Neural crest cell (in vitro differentiated cells): ENCODE measurements around the gene LCE1F. TPM values are rescaled to one million over a fixed set of nuclear protein-coding genes. Genes with fewer than 3 reads are reported as not detected.

Source experiments
- DNase-seq: peaks from one replicate; pipeline ENCODE4 v3.0.0; 2021; ENCODE audit warnings: low read depth, mixed read lengths, low spot score
- H3K27ac Mint-ChIP-seq: one replicate; pipeline ENCODE4 v1.8.0; 2021; ENCODE audit warnings: mild to moderate bottlenecking, mixed read lengths; ENCODE audit not compliant: unreplicated experiment
- H3K27me3 Mint-ChIP-seq: 2 replicates; pipeline ENCODE4 v1.8.0; 2021; ENCODE audit warnings: low read depth, mild to moderate bottlenecking, mixed read lengths
- H3K36me3 Mint-ChIP-seq: 2 replicates; pipeline ENCODE4 v1.8.0; 2021; ENCODE audit warnings: low read depth, mild to moderate bottlenecking, mixed read lengths
- H3K4me1 Mint-ChIP-seq: 2 replicates; pipeline ENCODE4 v1.8.0; 2021; ENCODE audit warnings: mixed read lengths
- H3K4me3 Mint-ChIP-seq: one replicate; pipeline ENCODE4 v1.8.0; 2021; ENCODE audit warnings: mild to moderate bottlenecking, mixed read lengths
- H3K9me3 Mint-ChIP-seq: 2 replicates; pipeline ENCODE4 v1.8.0; 2021; ENCODE audit warnings: mixed read lengths
- total RNA-seq: library from RNA; stranded (reverse); gene quantifications from 2 replicates; pipeline ENCODE4 v1.2.1, GENCODE V29; 2021
- TF ChIP-seq, protein P1 (sequence below): fragments of 200-600 bp; sonication (generic); conservative IDR thresholded peaks from 2 replicates; pipeline ENCODE4 v1.5.0; 2021; ENCODE audit warnings: antibody characterized with exemption, mild to moderate bottlenecking

Gene LCE1F
- total RNA-seq, 1 donor from 2014 or later, result not detected

GRCh38 chr1:152759453-152760173 is 15.3 kb upstream of the LCE1F start:
- Mint-ChIP-seq H3K27me3 (no peaks in the 10 kb centered on the region), H3K4me1 (no peaks in the 10 kb centered on the region), H3K4me3 (no peak overlapping the region), H3K36me3 (peaks cover 13% of the 10 kb centered on the region), H3K9me3 (peaks cover 15% of the 10 kb centered on the region), H3K27ac (no peak overlapping the region)
- TF ChIP-seq, protein P1, sequence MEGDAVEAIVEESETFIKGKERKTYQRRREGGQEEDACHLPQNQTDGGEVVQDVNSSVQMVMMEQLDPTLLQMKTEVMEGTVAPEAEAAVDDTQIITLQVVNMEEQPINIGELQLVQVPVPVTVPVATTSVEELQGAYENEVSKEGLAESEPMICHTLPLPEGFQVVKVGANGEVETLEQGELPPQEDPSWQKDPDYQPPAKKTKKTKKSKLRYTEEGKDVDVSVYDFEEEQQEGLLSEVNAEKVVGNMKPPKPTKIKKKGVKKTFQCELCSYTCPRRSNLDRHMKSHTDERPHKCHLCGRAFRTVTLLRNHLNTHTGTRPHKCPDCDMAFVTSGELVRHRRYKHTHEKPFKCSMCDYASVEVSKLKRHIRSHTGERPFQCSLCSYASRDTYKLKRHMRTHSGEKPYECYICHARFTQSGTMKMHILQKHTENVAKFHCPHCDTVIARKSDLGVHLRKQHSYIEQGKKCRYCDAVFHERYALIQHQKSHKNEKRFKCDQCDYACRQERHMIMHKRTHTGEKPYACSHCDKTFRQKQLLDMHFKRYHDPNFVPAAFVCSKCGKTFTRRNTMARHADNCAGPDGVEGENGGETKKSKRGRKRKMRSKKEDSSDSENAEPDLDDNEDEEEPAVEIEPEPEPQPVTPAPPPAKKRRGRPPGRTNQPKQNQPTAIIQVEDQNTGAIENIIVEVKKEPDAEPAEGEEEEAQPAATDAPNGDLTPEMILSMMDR, result no peak
- DNase-seq, result no peak

DNA sequence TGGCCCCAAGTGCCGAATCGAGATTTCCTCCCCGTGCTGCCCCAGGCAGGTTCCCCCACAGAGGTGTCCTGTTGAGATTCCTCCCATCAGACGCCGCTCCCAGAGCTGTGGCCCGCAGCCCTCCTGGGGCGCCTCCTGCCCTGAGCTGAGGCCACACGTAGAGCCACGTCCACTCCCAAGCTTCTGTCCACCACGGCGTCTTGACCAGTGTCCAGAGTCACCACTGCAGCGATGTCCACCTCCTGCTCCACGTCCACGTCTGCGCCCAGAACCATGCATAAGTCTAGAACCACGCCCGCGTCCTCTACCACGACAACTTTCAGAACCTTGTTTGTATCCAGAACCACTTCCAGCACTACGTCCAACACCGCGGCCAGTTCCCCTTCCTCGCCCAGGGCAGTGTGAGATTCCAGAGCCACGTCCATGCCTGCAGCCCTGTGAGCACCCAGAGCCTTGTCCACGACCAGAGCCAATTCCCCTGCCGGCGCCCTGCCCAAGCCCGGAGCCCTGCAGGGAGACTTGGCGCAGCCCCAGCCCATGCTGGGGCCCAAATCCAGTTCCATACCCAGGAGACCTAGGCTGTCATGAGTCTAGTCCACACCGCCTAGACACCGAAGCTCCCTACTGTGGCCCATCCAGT is 14.3 kb upstream of the LCE1F start:
- Mint-ChIP-seq H3K27ac (no peak overlapping the region), H3K9me3 (peaks cover 13% of the 10 kb centered on the region), H3K4me1 (no peaks in the 10 kb centered on the region), H3K27me3 (no peaks in the 10 kb centered on the region), H3K4me3 (no peak overlapping the region), H3K36me3 (peaks cover 15% of the 10 kb centered on the region)
- no peak for DNase-seq
- TF ChIP-seq, protein P1, result no peak

DNA sequence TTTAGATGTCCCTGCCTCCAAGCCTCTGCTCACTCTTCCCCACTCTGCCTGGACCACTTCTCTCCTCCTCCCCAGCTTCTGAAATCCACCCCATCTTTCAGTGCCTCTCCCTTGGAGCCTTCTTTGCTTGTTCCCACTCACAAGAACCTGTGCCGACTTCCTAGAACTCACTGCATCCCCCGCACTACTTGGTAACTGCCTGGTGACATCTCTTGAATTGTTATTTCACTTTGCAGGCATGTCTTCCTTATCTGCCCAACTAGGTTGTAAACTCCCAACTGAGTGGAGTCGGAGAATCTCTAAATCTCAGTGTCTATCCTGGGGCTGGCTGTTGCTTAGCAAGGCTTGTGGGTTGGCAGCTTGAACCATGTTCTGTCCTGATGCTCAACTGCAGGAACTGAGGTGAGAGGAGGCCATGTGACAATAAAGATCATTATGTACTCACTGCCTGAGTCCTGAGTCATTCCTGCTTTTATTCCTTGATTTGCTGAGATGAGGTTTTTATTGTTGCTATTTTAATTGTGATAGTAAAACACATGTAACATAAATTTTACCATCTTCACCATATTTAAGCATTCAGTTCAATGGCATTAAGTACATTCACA is 13.2 kb upstream of the LCE1F start:
- no peak for DNase-seq
- no peaks in the 10 kb centered on the region for H3K4me1 Mint-ChIP-seq
- peaks cover 15% of the 10 kb centered on the region for H3K36me3 Mint-ChIP-seq
- H3K4me3 Mint-ChIP-seq, result no peak overlapping the region
- H3K9me3 Mint-ChIP-seq, result peaks cover 16% of the 10 kb centered on the region
- no peaks in the 10 kb centered on the region for H3K27me3 Mint-ChIP-seq
- H3K27ac Mint-ChIP-seq, result no peak overlapping the region
- TF ChIP-seq, protein P1, result no peak

GRCh38 chr1:152768847-152769533 is 6.0 kb upstream of the LCE1F start:
- TF ChIP-seq, protein P1, result no peak
- Mint-ChIP-seq H3K9me3 (peaks cover 23% of the 10 kb centered on the region), H3K4me3 (no peak overlapping the region), H3K4me1 (no peaks in the 10 kb centered on the region), H3K27ac (no peak overlapping the region), H3K36me3 (peaks cover 9% of the 10 kb centered on the region), H3K27me3 (no peaks in the 10 kb centered on the region)
- no peak for DNase-seq

- Mint-ChIP-seq H3K9me3 (peaks cover 23% of the 10 kb centered on the region), H3K4me1 (no peaks in the 10 kb centered on the region), H3K27me3 (no peaks in the 10 kb centered on the region), H3K4me3 (no peak overlapping the region), H3K36me3 (peaks cover 5% of the 10 kb centered on the region), H3K27ac (no peak overlapping the region)
- TF ChIP-seq, protein P1, result no peak
- no peak for DNase-seq
Observed at GRCh38 chr1:152770411-152770810, 4.5 kb upstream of the LCE1F start.
